SU-DHL-6 (cell line): ENCODE results near the gene ZDHHC19.

Source experiments
- EZH2phosphoT487 ChIP-seq: fragments of 200-600 bp; sonication (generic), shearing (Covaris generic); conservative IDR thresholded peaks from 2 replicates; pipeline ENCODE4 v1.6.1; 2018; ENCODE audit warnings: mild to moderate bottlenecking, antibody characterized with exemption, low read length, moderate library complexity, mixed read lengths
- TF ChIP-seq, protein P1 (sequence below): fragments of 200-600 bp; sonication (generic); IDR thresholded peaks from one replicate; pipeline ENCODE4 v1.5.1; 2017; ENCODE audit warnings: antibody characterized with exemption, mild to moderate bottlenecking, low read length, moderate library complexity; ENCODE audit not compliant: insufficient read depth, poor library complexity, severe bottlenecking

DNA sequence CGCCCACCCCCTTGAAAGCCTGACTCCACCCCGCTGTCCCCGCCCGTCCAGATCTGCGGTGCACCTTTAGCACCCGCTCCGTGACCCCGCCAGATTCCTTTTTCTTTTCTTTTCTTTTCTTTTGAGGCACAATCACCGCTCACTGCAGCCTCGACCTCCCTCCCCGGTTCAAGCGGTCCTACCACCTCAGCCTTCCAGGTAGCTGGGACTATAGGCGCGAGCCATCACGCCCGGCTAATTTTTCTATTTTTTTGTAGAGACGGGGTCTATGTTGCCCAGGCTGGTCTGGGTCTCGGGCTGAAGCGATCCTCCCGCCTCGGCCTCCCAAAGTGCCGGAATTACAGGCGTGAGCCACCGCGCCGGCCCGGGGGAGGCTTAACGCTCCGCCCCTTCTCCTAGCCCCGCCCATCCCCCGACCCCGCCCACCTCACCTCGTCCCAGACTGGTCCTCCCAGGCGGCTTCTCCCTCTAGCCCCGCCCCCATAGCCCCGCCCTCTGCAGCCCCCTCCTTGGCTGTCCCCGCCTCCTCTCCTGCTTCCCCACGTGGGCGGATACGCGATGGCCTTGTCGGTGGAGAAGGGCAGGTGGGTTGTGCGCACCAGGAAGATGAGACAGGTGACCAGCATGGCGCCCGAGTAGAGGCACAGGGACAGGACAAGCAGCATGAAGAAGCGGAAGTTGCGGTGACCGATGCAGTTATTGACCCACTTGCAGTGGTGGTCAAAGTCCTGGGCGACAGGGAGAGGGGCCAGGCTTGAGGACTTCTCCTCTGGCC, 3.2 kb downstream of the ZDHHC19 start:
- TF ChIP-seq, protein P1, sequence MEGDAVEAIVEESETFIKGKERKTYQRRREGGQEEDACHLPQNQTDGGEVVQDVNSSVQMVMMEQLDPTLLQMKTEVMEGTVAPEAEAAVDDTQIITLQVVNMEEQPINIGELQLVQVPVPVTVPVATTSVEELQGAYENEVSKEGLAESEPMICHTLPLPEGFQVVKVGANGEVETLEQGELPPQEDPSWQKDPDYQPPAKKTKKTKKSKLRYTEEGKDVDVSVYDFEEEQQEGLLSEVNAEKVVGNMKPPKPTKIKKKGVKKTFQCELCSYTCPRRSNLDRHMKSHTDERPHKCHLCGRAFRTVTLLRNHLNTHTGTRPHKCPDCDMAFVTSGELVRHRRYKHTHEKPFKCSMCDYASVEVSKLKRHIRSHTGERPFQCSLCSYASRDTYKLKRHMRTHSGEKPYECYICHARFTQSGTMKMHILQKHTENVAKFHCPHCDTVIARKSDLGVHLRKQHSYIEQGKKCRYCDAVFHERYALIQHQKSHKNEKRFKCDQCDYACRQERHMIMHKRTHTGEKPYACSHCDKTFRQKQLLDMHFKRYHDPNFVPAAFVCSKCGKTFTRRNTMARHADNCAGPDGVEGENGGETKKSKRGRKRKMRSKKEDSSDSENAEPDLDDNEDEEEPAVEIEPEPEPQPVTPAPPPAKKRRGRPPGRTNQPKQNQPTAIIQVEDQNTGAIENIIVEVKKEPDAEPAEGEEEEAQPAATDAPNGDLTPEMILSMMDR: no peak
- TF ChIP-seq EZH2phosphoT487: no peak
